GM23338 (cell line): ENCODE data around the gene EZR. TPM values are rescaled to one million over a fixed set of nuclear protein-coding genes. Genes with fewer than 3 reads are reported as not detected.

Experiments
- ATAC-seq: fragments of 200-7000 bp; cut with Tn5 transposase; 3 replicates; pipeline ENCODE4 v1.9.1; 2020
- DNase-seq: peaks from one replicate; pipeline ENCODE4 v3.0.0-alpha.2; 2015; ENCODE audit warnings: low spot score
- H2AFZ ChIP-seq: fragments of 200-600 bp; sonication (generic); 2 replicates; pipeline ENCODE4 v1.8.0; 2016; ENCODE audit warnings: antibody characterized with exemption, mild to moderate bottlenecking, moderate library complexity
- H3F3A ChIP-seq: fragments of 200-600 bp; sonication (generic); replicated peaks from 2 replicates; pipeline ENCODE4 v1.8.0; 2017; ENCODE audit warnings: antibody characterized with exemption, mixed run types, low read depth
- H3K27ac ChIP-seq: fragments of 200-600 bp; sonication (generic); 2 replicates; pipeline ENCODE4 v1.6.1; 2016; ENCODE audit warnings: low read depth
- H3K27me3 ChIP-seq: fragments of 200-600 bp; sonication (generic); 2 replicates; pipeline ENCODE4 v1.8.0; 2016; ENCODE audit warnings: mild to moderate bottlenecking, mixed run types, moderate library complexity; ENCODE audit not compliant: insufficient read depth
- H3K36me3 ChIP-seq: fragments of 200-600 bp; sonication (generic); 2 replicates; pipeline ENCODE4 v1.8.0; 2016; ENCODE audit warnings: mild to moderate bottlenecking; ENCODE audit not compliant: insufficient read depth
- H3K4me1 ChIP-seq: fragments of 200-600 bp; sonication (generic); 2 replicates; pipeline ENCODE4 v1.8.0; 2016; ENCODE audit warnings: mild to moderate bottlenecking, moderate library complexity; ENCODE audit not compliant: insufficient read depth
- H3K4me2 ChIP-seq: fragments of 200-600 bp; sonication (generic); 2 replicates; pipeline ENCODE4 v1.7.1; 2017; ENCODE audit warnings: mixed run types
- H3K4me3 ChIP-seq: fragments of 200-600 bp; sonication (generic); 2 replicates; pipeline ENCODE4 v1.6.1; 2016; ENCODE audit warnings: mixed run types
- H3K79me2 ChIP-seq: fragments of 200-600 bp; sonication (generic); replicated peaks from 2 replicates; pipeline ENCODE4 v1.8.0; 2017; ENCODE audit warnings: mild to moderate bottlenecking; ENCODE audit not compliant: insufficient read depth
- H3K9me2 ChIP-seq: fragments of 200-600 bp; sonication (generic); 2 replicates; pipeline ENCODE4 v1.8.0; 2017; ENCODE audit not compliant: insufficient read depth
- H4K20me1 ChIP-seq: fragments of 200-600 bp; sonication (generic); replicated peaks from 2 replicates; pipeline ENCODE4 v1.8.0; 2017; ENCODE audit warnings: mild to moderate bottlenecking; ENCODE audit not compliant: insufficient read depth
- H3K27ac Mint-ChIP-seq: 2 replicates; pipeline ENCODE4 v1.8.0; 2020; ENCODE audit warnings: inconsistent platforms, mild to moderate bottlenecking, moderate library complexity, mixed read lengths
- H3K27me3 Mint-ChIP-seq: 3 replicates; pipeline ENCODE4 v1.8.0; 2022; ENCODE audit warnings: low read depth, mild to moderate bottlenecking, moderate library complexity, mixed read lengths, inconsistent platforms; ENCODE audit not compliant: insufficient read depth, poor library complexity
- H3K36me3 Mint-ChIP-seq: 3 replicates; pipeline ENCODE4 v1.8.0; 2021; ENCODE audit warnings: low read depth, mild to moderate bottlenecking, inconsistent platforms, moderate library complexity, mixed read lengths
- H3K4me1 Mint-ChIP-seq: 3 replicates; pipeline ENCODE4 v1.8.0; 2020; ENCODE audit warnings: mild to moderate bottlenecking, inconsistent platforms, mixed read lengths
- H3K4me3 Mint-ChIP-seq: 3 replicates; pipeline ENCODE4 v1.8.0; 2021; ENCODE audit warnings: moderate library complexity, mild to moderate bottlenecking, inconsistent platforms, mixed read lengths
- H3K9me3 Mint-ChIP-seq: 3 replicates; pipeline ENCODE4 v1.8.0; 2020; ENCODE audit warnings: moderate library complexity, mild to moderate bottlenecking, inconsistent platforms, mixed read lengths
- CREB1 ChIP-seq: fragments of 250-450 bp; sonication (Bioruptor Pico); IDR thresholded peaks from 2 replicates; pipeline ENCODE4 v1.5.0; 2020; ENCODE audit warnings: low read depth, mild to moderate bottlenecking, moderate library complexity
- EZH2 ChIP-seq: fragments of 200-600 bp; sonication (generic); IDR thresholded peaks from one replicate; pipeline ENCODE4 v1.8.0; 2017; ENCODE audit warnings: antibody characterized with exemption, mild to moderate bottlenecking, low read depth; ENCODE audit not compliant: unreplicated experiment
- EZH2phosphoT487 ChIP-seq: fragments of 200-600 bp; sonication (generic); IDR thresholded peaks from one replicate; pipeline ENCODE4 v1.8.1; 2018; ENCODE audit warnings: antibody characterized with exemption; ENCODE audit not compliant: unreplicated experiment
- JUNB ChIP-seq: IDR thresholded peaks from one replicate; pipeline ENCODE4 v1.6.1; 2016; ENCODE audit warnings: antibody characterized with exemption; ENCODE audit not compliant: unreplicated experiment
- NANOG ChIP-seq: IDR thresholded peaks from 2 replicates; pipeline ENCODE4 v1.6.1; 2016; ENCODE audit warnings: antibody characterized with exemption, borderline replicate concordance
- REST ChIP-seq: IDR thresholded peaks from one replicate; pipeline ENCODE4 v1.6.1; 2018; ENCODE audit warnings: antibody characterized with exemption; ENCODE audit not compliant: unreplicated experiment
- STAT1 ChIP-seq: IDR thresholded peaks from one replicate; pipeline ENCODE4 v1.6.1; 2016; ENCODE audit warnings: antibody characterized with exemption; ENCODE audit not compliant: unreplicated experiment
- ZNF114 ChIP-seq: fragments of 250-450 bp; sonication (Bioruptor Pico); IDR thresholded peaks from 2 replicates; pipeline ENCODE4 v1.5.0; 2020; ENCODE audit warnings: mild to moderate bottlenecking, moderate library complexity
- ZNF331 ChIP-seq: fragments of 250-450 bp; sonication (Bioruptor Pico); IDR thresholded peaks from 2 replicates; pipeline ENCODE4 v1.5.0; 2020; ENCODE audit warnings: low read depth, mild to moderate bottlenecking, moderate library complexity
- polyA plus RNA-seq: library from polyadenylated mRNA; unstranded; fragments of >200 nt; fragmentation: Nextera tagmentation; extraction: Ambion mirVana; gene quantifications from 2 replicates; pipeline ENCODE4 v1.2.1, GENCODE V29; 2016
- total RNA-seq: library from RNA; depleted of rRNA; stranded (reverse); fragments of >200 nt; shearing (Covaris generic); gene quantifications from 2 replicates; pipeline ENCODE4 v1.2.3, GENCODE V29; 2014
- TF ChIP-seq, protein P1 (sequence below), 2 experiments: fragments of 200-600 bp in 1 of 2; sonication (generic) in 1 of 2; conservative IDR thresholded peaks; 2 replicates each; pipeline versions ENCODE4 v1.5.1 to v1.6.1; 2016 to 2017; ENCODE audit warnings: antibody characterized with exemption in 2 of 2, low read depth in 2 of 2, mild to moderate bottlenecking in 2 of 2, moderate library complexity in 1 of 2
- TF ChIP-seq, protein P2 (sequence below): IDR thresholded peaks from 2 replicates; pipeline ENCODE4 v1.6.1; 2016; ENCODE audit warnings: antibody characterized with exemption

The EZR gene
- total and polyA plus RNA-seq, 2 experiments from 2014 or later, result 199 to 208 TPM

GRCh38 chr6:158756126-158756525 is 63.0 kb downstream of the EZR start:
- no peaks in the 10 kb centered on the region for H3K36me3 Mint-ChIP-seq

More at GRCh38 chr6:158756126-158756525, 63.0 kb downstream of the EZR start:
- Histone ChIP-seq H3K79me2 (no peaks in the 10 kb centered on the region), H4K20me1 (no peaks in the 10 kb centered on the region), H3K27ac (no peak overlapping the region), H3K4me3 (no peak overlapping the region), H3F3A (peaks cover 7% of the 10 kb centered on the region; the same call in 1 of the 2 replicates), H3K27me3 (no peaks in the 10 kb centered on the region), H2AFZ (no peak overlapping the region), H3K9me2 (no peaks in the 10 kb centered on the region), H3K36me3 (no peaks in the 10 kb centered on the region), H3K4me2 (no peak overlapping the region), H3K4me1 (peaks cover 23% of the 10 kb centered on the region)
- Mint-ChIP-seq H3K4me3 (no peak overlapping the region), H3K4me1 (peaks cover 29% of the 10 kb centered on the region), H3K27ac (no peak overlapping the region), H3K9me3 (no peaks in the 10 kb centered on the region; the same call in 2 of the 3 replicates), H3K27me3 (peaks cover 19% of the 10 kb centered on the region)
- ATAC-seq (no peak), DNase-seq (no peak)
- TF ChIP-seq REST, result no peak
- no peak for TF ChIP-seq CREB1
- TF ChIP-seq, protein P1, sequence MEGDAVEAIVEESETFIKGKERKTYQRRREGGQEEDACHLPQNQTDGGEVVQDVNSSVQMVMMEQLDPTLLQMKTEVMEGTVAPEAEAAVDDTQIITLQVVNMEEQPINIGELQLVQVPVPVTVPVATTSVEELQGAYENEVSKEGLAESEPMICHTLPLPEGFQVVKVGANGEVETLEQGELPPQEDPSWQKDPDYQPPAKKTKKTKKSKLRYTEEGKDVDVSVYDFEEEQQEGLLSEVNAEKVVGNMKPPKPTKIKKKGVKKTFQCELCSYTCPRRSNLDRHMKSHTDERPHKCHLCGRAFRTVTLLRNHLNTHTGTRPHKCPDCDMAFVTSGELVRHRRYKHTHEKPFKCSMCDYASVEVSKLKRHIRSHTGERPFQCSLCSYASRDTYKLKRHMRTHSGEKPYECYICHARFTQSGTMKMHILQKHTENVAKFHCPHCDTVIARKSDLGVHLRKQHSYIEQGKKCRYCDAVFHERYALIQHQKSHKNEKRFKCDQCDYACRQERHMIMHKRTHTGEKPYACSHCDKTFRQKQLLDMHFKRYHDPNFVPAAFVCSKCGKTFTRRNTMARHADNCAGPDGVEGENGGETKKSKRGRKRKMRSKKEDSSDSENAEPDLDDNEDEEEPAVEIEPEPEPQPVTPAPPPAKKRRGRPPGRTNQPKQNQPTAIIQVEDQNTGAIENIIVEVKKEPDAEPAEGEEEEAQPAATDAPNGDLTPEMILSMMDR (conservative IDR thresholded peaks at IDR 0.05; ENCODE audit: low read depth in 2 of 2), result no peak
- TF ChIP-seq JUNB, result no peak
- TF ChIP-seq ZNF114 (CRISPR knock-in tag), result no peak
- no peak for TF ChIP-seq STAT1
- no peak for TF ChIP-seq ZNF331
- no peak for TF ChIP-seq EZH2phosphoT487
- TF ChIP-seq, protein P2, sequence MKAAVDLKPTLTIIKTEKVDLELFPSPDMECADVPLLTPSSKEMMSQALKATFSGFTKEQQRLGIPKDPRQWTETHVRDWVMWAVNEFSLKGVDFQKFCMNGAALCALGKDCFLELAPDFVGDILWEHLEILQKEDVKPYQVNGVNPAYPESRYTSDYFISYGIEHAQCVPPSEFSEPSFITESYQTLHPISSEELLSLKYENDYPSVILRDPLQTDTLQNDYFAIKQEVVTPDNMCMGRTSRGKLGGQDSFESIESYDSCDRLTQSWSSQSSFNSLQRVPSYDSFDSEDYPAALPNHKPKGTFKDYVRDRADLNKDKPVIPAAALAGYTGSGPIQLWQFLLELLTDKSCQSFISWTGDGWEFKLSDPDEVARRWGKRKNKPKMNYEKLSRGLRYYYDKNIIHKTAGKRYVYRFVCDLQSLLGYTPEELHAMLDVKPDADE, result no peak
- no peak for TF ChIP-seq NANOG
- TF ChIP-seq EZH2, result no peak
